Activated gamma-delta T cell treated with anti-CD3 and anti-CD28 coated beads, Interleukin-2, amount 50 U/mL, for 16 hours (primary cell): ENCODE measurements around the gene HACE1.

ENCODE experiments used
- DNase-seq: peaks from one replicate; pipeline ENCODE4 v3.0.0-alpha.2; 2020; ENCODE audit warnings: low read depth

HACE1 gene

GRCh38 chr6:104686550-104687175 is 173.1 kb downstream of the HACE1 start:
- no peak for DNase-seq

- DNase-seq: no peak
These were observed 173.7 kb downstream of the HACE1 start for GRCh38 chr6:104685871-104686549.

- DNase-seq: no peak
These were observed 174.8 kb downstream of the HACE1 start for GRCh38 chr6:104684911-104685415.

GRCh38 chr6:104683809-104684208 is 175.9 kb downstream of the HACE1 start:
- no peak for DNase-seq

- peak; percentile 46 for DNase-seq
These were observed 176.7 kb downstream of the HACE1 start for GRCh38 chr6:104682722-104683643.

- no peak for DNase-seq
These were observed 179.2 kb downstream of the HACE1 start for GRCh38 chr6:104680539-104680938.

GRCh38 chr6:104679971-104680370 is 179.7 kb downstream of the HACE1 start:
- DNase-seq: no peak
